Left renal pelvis (tissue), 4 donors: ENCODE results near the gene DDX21. TPM values are rescaled to one million over a fixed set of nuclear protein-coding genes. Genes with fewer than 3 reads are reported as not detected.
"Not testable (repeated sequence)": the region's sequence is repeated elsewhere in the genome, so short reads cannot be mapped to it uniquely, and the experiment has no call there.

Experiments
- DNase-seq, 4 donors: peaks; one replicate each; pipeline ENCODE4 v3.0.0-alpha.2; 2013; ENCODE audit warnings: low read depth in 4 of 4, low spot score in 3 of 4
- polyA plus RNA-seq, 4 donors: library from polyadenylated mRNA; unstranded; fragments of 120-200 nt; gene quantifications; one replicate each; pipeline ENCODE4 v1.2.1, GENCODE V29; 2013; ENCODE audit not compliant: insufficient read length in 4 of 4

DDX21 gene
- polyA plus RNA-seq, 4 donors = 42.5 to 65.1 (median 55.7) TPM

DNA sequence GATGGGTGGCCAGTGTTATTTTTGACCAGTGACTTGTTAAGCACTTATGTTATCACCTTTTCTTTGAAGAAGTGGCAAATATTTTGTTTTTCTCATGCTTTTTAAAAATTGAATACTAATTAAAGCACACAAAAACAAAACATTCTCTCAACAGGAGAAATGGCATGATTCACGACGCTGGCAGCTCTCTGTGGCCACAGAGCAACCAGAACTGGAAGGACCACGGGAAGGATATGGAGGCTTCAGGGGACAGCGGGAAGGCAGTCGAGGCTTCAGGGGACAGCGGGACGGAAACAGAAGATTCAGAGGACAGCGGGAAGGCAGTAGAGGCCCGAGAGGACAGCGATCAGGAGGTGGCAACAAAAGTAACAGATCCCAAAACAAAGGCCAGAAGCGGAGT is 26.4 kb downstream of the DDX21 start:
- no peak for DNase-seq

DNA sequence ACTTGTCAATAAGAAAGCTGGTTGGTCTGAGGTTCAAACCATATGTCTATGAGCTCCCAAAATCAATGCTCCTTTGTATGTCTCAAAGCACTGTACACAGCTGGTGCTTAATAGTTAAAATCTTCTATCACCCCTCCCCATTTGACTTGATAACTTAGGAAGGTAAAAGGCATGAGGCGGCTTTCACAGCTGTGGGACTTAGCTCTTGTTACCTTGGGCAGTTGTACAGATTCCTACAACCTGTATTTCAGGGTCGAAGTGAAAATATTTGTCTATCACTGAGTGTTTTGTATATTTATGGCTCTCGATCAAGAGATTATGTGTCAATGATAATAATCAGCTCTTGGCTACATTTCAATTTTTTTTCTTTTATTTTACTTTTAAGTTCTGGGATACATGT is 31.6 kb downstream of the DDX21 start:
- DNase-seq = no peak

DNA sequence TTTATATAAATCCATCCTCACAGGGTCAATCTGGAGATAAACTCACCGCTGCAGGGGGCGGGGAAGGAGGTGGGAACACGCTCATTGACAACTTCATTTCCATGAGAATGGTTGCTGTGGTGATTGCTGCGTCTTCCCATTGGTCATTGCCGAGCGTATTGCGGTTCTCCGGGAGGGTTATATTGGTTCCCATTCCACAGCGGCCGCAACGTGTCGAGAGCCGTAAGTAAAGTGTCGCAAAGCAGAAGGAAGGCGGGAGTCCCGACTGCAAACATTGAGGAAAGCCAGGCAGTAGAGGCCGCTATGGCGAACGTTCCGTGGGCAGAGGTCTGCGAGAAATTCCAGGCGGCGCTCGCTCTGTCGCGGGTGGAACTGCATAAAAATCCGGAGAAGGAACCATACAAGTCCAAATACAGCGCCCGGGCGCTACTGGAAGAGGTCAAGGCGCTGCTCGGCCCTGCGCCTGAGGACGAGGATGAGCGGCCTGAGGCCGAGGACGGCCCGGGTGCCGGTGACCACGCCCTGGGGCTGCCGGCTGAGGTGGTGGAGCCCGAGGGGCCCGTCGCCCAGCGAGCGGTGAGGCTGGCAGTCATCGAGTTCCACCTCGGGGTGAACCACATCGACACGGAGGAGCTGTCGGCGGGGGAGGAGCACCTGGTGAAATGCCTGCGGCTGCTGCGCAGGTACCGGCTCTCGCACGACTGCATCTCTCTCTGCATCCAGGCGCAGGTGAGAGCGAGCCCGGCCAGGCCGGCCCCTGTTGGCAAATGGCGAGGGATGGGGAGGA is 32.8 kb downstream of the DDX21 start, which contains the start of gene KIFBP:
TSS of gene KIFBP (plus strand) at position 274 of the 787 bp plus-strand sequence. CDS start at position 304, 30 bp downstream.
- peak; percentile 90 to 93 (median 91) for DNase-seq

DNA sequence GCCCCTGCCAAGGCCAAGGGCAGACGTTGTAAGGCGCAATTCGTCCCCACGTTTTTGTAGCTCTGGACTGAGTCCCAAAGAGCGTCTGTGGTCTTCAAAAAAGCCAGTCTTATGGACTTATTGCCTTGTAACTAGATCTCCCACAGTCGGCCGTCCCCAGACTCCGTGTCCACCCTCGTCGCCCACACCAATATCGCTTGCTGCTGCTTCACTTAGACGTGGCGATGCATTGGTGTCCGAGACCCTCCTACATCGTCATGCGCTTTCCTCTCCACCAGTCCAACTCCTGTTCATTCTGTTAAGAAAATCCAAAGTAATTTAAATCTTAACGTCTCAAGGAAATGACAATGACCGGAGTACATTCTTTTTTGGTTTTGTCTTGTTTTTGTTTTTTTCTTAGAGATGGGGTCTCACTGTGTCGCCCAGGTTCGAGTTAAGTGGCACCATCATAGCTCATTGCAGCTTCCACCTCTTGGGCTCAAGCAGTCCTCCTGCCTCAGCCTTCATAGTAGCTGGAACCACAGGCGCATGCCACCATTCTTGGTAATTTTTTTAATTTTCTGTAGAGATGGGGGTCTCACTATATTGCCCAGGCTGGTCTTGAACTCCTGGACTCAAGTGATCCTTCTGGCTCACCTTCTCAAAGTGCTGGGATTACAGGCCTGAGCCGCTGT is 33.5 kb downstream of the DDX21 start:
- no peak for DNase-seq

DNA sequence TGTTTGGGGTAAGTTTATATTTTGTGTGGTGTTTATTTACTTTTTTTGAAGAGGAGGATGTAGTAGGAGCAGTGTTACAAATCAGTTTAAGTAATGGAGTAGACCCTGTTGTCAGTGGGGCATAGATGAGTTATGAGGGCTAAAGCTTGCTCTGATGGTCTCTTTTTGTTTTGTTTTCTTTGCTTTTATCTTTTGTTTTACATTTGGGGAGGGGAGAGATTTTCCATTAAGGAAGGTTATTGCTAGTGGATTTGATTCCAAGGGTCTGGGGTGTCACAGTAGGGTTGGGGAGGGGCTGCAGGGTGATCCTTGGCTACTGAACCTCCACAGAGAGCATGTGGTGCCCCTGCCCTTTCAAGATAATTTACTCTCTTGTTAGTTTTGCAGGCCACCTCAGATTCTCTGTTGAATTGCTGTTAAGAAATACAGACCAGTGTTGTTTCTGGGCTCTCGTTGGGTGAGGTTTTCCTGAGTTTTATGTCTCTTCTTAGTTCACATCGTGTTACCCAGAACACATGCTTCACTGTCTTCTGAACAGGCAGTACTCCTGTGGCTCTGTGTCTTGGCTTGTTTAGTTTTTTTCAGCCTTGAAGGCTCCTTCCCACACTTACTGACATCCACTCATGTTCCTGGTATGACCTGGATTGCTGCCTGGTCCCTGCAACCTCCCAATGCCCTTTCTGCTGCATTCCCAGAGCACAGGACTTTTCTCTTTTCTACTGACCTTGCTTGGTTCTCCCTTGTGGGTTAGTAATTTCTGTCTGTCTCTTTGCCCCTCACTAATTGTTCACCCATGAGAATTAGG is 36.9 kb downstream of the DDX21 start:
- DNase-seq = no peak

DNA sequence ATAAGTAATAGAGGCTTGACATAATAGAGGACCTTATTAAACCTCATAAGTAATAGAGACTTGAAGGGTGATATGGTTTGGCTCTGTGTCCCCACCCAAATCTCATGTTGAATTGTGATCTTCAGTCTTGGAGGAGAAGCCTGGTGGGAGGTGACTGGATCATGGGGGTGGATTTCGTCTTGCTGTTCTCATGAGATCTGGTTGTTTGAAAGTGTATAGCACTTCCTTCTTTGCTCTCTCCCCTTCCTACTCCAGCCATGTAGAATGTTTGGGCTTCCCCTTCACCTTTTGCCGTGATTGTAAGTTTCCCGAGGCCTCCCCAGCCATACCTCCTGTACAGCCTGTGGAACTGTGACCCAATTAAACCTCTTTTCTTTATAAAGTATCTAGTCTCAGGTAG is 41.2 kb downstream of the DDX21 start:
- DNase-seq = no peak

DNA sequence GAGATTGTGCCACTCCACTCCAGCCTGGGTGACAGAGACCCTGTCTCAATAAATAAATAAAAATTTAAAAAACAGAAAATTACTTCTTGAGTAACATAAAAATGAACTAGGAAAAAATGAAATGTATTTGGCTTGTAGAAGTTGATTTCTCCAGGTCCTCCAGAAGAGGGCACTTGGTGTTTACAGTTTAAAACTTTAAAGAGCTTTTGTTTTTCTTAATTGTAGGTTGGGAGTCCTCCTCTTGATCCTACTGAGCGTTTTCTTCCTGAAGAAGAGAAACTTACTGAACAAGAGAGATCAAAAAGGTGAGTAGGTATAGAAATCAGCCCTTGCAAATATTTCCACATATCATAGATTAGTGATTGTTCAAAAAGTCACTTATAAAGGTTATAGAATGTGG is 48.9 kb downstream of the DDX21 start:
- no peak for DNase-seq

DNA sequence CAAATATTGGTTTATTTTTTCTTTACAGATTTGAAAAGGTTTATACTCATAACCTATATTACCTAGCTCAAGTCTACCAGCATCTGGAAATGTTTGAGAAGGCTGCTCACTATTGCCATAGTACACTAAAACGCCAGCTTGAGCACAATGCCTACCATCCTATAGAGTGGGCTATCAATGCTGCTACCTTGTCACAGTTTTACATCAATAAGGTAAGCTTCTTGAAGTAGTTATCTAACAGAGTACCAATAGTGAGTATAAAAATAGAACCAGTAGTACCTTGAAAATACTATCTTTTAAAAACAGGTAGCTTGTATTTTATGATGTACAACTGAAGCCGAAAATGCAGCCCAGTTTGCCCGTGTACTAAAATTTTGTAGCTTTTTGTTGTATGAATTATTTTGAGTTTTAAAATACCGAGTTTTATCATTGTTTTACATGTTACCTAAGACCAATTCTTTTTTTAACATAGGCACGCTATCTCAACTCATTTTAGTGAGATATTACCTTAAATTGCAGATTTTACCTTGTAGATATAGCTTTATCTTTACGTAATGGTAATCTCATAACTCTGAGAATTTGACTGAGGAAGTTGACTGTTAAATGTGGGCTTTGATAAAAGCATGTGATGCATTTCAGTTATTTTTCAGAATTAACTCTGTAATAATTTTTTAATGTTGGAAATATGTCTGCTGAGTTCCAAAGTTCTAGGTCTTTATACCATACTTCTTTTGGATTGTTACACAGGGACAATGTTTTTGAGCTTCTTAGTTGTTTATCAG is 49.9 kb downstream of the DDX21 start:
- DNase-seq = no peak

DNA sequence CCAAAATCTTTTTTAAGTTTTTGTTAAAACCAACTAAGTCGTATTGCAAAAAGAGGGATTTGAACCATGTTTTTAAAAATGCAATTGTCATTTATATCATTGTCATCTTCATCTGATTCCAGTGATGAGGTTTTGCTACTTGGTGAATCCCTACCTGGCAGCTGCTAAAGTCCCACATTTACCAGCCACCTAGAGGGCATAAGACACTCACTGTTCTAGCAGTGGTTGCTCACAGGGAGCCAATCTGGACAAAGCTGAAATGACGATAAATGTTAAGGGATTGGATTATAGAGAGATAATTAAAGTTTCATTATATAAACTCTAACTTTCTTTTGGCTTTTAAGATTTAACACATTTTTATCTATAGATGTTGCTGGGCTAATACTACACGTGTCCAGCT is 51.3 kb downstream of the DDX21 start:
- no peak for DNase-seq

DNA sequence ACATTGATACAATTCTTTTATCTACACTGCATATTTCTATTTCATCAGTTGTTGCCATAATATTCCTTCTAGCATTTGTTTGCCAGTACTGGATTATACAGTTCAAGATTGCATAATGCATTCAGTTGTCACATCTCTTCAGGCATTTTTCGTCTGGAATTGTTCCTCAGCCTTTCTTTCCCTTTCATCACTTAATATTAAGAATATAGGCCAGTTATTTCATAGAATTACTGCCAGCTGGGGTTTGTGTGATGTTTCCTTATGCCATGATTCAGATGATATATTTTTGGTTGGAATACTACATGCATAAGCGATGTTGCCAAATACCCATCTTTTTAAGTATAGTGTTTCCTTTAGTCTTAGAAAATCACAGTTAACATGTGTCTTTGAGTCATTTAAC is 53.4 kb downstream of the DDX21 start:
- DNase-seq = no peak

DNA sequence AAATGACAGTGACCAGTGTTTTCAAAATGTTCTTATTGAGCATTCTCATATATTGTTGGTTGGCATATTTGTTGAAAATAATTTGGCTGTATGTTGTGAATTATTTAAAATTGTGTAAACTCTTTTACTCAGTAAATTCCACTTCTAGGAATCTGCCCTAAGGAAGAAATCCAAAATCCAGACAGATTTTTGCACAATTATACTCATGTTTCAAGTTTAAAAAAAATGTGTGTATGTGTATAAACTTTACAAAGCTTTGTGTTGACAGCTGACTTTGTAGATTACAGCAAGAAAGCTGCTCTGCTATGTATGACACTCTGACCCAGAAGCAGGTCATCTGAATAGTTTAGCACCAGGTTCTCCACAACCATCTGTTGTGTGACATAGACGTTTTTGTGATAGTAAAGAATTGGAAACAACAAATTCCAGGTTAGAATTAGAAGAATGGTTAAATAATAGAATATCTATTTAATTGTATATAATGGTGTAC is 54.2 kb downstream of the DDX21 start:
- no peak for DNase-seq

DNA sequence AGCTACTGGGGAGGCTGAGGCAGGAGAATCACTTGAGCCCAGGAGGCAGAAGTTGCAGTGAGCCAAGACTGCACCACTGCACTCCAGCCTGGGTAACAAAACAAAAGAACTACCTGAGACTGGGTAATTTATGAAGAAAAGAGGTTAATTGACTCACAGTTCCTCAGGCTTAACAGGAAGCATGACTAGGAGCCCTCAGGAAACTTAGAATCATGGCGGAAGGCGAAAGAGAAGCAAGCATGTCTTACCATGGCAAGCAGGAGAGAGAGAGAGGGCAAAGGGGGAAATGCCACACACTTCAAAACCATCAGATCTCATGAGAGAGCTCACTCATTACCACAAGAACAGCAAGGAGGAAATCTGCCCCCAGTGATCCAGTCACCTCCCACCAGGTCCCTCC is 56.8 kb downstream of the DDX21 start:
- not testable (repeated sequence) for DNase-seq

DNA sequence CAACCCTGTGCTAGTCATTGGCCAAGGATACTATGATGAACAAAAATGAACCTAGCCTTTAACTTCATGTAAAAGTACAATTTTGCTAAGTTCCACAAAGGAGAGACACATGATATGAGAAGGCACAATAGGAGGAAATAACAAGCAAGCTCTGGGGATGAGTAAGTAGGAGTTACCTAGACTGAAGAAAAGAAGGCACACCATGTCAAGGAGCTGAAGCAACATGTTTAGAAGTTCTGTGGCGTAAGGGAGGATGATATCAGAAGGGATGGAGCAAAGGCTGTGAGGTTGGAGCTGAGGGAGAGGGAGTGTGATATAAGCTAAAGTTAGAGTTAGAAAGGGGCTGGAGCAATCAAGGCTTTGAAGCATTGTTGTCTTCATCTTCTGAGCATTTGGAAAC is 58.2 kb downstream of the DDX21 start:
- DNase-seq = no peak

DNA sequence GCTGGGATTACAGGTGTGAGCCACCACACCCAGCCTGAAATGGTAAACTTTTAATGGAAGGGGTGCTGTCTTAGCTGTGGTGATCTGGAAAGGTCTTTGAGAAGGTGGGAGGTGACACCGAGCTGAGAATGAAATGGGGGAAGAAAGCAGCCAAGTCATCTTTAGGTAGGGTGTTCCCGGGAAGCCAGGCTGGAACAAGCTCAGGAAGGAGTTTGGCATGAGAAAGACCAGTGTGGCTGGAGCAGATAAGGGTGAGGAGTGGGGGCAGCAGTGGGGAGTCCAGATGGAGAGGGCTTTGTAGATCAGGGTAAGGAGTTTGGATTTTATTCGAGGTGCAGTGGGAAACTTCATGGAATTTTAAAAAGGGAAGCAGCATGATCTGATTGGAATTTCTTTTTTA is 62.6 kb downstream of the DDX21 start:
- DNase-seq = no peak

DNA sequence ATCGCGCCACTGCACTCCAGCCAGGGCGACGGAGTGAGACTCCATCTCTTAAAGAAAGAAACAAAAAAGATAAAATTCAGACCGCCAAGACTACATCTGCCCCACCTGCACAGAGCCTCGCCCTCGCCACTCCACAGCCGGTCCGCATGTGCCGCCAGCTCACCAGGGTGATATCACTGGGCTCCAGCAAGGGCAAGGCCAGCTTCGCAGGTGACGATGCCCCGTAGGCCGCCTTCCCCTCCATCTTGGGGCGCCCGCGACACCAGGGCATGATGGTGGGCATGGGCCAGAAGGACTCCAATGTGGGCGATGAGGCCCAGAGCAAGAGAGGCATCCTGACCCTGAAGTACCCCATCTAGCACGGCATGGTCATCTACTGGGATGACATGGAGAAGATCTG is 66.6 kb downstream of the DDX21 start:
- no peak for DNase-seq

DNA sequence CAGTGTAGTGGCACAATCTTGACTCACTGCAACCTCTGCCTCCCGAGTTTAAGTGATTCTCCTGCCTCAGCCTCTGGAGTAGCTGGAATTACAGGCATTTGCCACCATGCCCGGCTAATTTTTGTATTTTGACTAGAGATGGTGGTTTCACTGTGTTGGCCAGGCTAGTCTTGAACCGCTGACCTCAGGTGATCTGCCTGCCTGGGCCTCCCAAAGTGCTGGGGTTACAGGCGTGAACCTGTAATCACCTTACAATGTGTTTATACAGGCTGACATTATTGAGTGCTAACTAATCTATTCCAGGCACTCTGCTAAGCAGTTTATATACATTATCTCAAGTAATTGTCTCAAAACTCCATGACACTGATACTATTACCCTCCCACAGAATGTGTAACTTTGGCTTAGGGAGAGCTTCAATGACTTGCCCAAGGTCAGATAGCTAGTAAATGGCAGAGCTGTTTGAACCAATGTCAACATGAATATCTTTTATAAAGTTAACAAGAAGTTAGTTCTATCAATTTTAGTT is 69.5 kb downstream of the DDX21 start:
- no peak for DNase-seq

DNA sequence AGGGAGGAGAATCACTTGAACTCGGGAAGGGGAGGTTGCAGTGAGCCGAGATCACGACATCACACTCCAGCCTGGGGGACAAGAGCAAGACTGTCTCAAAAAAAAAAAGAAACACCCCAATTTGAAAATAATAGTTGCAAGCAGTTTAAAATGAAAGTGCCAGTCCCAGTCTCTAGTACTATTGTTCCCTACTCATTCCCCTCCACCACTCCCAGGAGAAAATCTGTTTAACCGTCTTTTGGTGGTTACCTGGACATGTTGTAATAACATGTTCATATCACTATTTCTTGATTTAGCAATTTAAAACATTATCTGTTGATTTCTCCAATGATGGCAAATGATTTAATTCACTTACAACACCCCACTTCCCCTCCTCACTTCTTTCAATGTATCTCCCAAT is 77.3 kb downstream of the DDX21 start:
- DNase-seq = no peak
